Dermis lymphatic vessel endothelial cell (primary cell): ENCODE results near the gene SCRT2. TPM values are rescaled to one million over a fixed set of nuclear protein-coding genes. Genes with fewer than 3 reads are reported as not detected.

Experiments
- total RNA-seq: library from RNA; depleted of rRNA; stranded (reverse); fragments of >200 nt; gene quantifications from 2 replicates; pipeline ENCODE4 v1.2.1, GENCODE V29; 2014

Gene SCRT2
- not detected in 2 replicates for total RNA-seq

DNA sequence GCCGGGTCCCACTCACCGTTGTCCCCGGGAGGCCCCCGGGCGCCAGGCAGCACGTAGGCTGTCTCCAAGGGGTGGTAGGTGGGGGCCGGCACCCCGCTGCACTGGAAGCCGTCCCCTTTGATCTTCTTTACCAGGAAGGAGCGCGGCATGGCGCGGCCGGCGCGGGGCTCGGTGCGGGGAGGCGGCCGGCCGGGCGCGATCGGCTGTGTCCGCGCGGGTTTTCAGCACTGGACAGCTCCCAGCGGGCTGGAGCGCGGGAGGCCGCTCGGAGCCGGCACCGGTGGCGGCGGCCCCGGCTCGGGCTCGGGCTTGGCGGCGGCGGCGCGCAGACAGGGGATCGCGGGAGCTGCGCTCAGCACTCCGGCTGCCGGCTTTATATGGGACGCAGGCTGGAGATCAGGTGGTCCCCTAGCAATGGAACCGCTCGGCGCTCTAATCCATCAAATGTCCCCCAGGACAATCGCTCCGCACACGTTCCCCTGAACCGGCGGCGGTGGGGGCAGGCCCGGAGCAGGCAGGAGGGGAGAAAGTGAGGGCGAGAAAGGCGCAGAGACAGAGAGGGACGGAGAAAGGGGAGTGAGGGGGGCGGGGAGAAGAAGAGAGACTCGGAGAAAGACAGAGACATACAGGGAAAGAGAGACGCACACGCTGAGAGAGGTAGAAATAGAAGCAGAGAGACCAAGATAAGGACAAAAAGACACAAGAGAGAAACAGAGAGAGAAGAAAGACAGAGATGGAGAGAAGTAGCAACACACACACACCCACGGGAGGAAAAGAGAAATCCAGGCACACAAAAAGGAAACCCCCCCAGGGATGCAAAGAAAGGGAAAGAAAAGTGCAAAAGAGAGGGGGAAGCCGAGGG lies at the start of gene SCRT2:
Gene SCRT2 (minus strand): TSS at position 350 of the 862 bp plus-strand sequence. CDS start 201 bp downstream, at position 149.

DNA sequence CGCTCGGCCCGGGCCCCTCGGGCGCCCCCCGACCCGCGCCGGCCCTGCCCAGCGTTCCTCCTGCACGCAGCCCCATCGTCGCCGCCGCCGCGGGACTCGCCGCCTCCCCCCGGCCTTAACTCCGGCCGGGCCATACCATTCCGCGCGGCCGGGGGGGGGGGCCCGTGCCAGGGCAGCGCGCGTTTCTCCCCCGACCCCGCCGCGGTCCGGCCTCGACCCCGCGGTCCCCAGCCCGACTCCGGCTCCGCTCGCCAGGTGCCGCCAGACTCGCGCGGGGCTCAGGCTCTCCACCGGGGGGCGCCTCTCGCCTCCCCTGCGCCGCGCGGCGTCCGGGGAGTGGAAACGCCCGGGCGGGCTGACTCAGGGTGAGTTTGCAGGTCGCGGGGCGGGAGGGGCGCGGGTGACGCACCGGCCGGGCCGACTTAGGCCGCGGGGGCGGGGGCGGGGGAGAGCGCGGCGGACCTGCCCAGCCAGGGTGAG lies 22.5 kb downstream of the SCRT2 start, which contains the start of gene SRXN1:
Gene SRXN1 (minus strand): TSS at position 91 of the 480 bp plus-strand sequence. CDS start 15 bp downstream, at position 76.

Other genes with a start within 250 kb of the SCRT2 start
- 19.8 and 20.3 TPM in 2 replicates for gene TBC1D20, start 213.3 kb downstream of the SCRT2 start, total RNA-seq
- gene CSNK2A1, start 132.0 kb downstream of the SCRT2 start, total RNA-seq = 79.4 and 93.3 TPM in 2 replicates
- 0.34 and 1.1 TPM in 2 replicates for gene TCF15, start 65.5 kb downstream of the SCRT2 start, total RNA-seq
- gene SRXN1, start 22.6 kb downstream of the SCRT2 start, total RNA-seq = 20.2 and 24.1 TPM in 2 replicates
- gene SLC52A3, start 92.7 kb upstream of the SCRT2 start, total RNA-seq = not detected in 2 replicates
- 2.3 and 2.6 TPM in 2 replicates for gene FAM110A, start 157.9 kb upstream of the SCRT2 start, total RNA-seq
- not detected in 2 replicates for gene ANGPT4, start 240.5 kb upstream of the SCRT2 start, total RNA-seq